Measurements from ENCODE around the gene RRAS2. TPM values are rescaled to one million over a fixed set of nuclear protein-coding genes. Genes with fewer than 3 reads are reported as not detected.
A peak's percentile ranks its signal among the peaks of the same experiment; 100 is the strongest.

RRAS2 gene
- total and polyA plus RNA-seq, 10 of the 15 experiments (the other 5 are each of a cell fraction or from before 2014, with no cell fraction given), result 26.9 to 72.4 (median 45.4) TPM

DNA sequence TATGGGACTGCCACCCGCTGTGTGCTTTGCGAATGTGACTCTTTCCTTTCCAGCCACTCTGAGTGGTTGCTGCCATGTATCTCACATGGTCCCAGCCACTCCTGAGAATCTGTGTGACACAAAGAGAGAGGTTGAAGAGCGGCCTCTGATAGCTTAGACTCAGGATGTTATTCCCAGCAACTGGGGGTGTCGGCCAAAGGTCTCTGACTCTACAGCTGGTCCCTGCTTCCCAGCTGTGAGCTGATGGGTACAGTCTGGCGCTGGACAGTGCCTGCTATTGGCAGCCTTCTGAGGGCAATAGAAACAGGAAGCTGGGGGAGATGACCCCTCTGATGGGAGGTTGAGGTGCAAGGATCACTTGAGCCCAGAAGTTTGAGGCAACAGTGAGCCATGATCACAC is 105.1 kb downstream of the RRAS2 start:
- no TSS peak for BruUV-seq (replicated peaks)
- POLR2A ChIA-PET, result interaction anchor here (1.2 kb wide), 1 partner anchor 202 kb away, joined by 3 read pairs; no protein-coding TSS in a partner anchor

DNA sequence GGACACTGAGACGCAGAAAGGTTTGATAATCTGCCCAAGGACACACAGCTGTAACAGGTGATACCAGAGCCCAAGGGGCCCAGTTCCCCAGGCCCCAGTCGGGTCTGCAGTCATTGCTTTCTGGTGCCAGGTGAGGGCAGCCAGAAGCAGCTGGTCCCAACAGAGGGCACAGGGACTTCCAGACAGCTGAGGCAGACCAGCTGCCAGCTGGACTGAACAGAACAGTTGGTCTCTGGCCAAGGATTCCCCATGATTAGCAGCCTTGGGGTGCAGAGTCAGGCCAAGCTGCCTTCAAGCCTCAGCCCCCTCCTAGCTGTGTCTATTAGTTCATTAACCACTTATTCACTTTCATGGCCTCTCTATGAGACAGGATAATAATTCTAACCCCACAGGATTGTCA is 105.6 kb downstream of the RRAS2 start:
- Histone ChIP-seq H3K4me2 (ENCODE audit: control insufficient read depth, insufficient read depth) (no peak overlapping the region), H2AFZ (ENCODE audit: control insufficient read depth, low read depth, low read length) (no peak overlapping the region), H3K4me1 (ENCODE audit: control insufficient read depth, insufficient read depth, low read length) (no peaks in the 10 kb centered on the region; the same call in 1 of the 2 replicates), H3K4me3 (no peak overlapping the region), H3K36me3 (ENCODE audit: control insufficient read depth in 2 of 2, insufficient read depth in 2 of 2, low read length in 1 of 2) (no peaks in the 10 kb centered on the region), H3K79me2 (ENCODE audit: control insufficient read depth, insufficient read depth, low read length) (no peaks in the 10 kb centered on the region), H3K27ac (ENCODE audit: control insufficient read depth, insufficient read depth) (no peak overlapping the region), H3K9ac (ENCODE audit: control insufficient read depth, insufficient read depth, low read length) (no peak overlapping the region), H3K9me3 (replicated peaks; ENCODE audit: control insufficient read depth, insufficient read depth, low read length) (no peaks in the 10 kb centered on the region), H4K20me1 (ENCODE audit: control insufficient read depth, insufficient read depth) (no peaks in the 10 kb centered on the region), H3K27me3 (replicated peaks in 1 of 2; ENCODE audit: control insufficient read depth in 2 of 2, insufficient read depth in 2 of 2, low read length in 1 of 2) (no peaks in the 10 kb centered on the region)
- FAIRE-seq (no peak), ATAC-seq (peak; percentile 33), DNase-seq (ENCODE audit: low read depth, low spot score) (no peak)
- in situ Hi-C loops (cut with MboI) (no loop called here), intact Hi-C loops (cut with micrococcal nuclease; ENCODE audit: unreplicated experiment) (no loop called here)
- CTCF ChIA-PET, result interaction anchor here (0.5 to 5.2 kb wide), 8 partner anchors 47 to 503 kb away, joined by 3 to 45 read pairs (median 5); no protein-coding TSS in a partner anchor
- BruUV-seq (replicated peaks), result no TSS peak
- 46% methylated on average over 2 of the region's 2 CpGs for WGBS (ENCODE audit: insufficient coverage, insufficient replicate concordance, low lambda C conversion rate, missing lambda C conversion rate)
- SMC1A ChIA-PET (ENCODE audit: uncharacterized antibody, unreplicated experiment), result interaction anchor here (0.8 to 2.1 kb wide), 7 partner anchors 31 to 299 kb away, joined by 3 to 14 read pairs (median 3); no protein-coding TSS in a partner anchor
- POLR2A ChIA-PET, result interaction anchor here (1.2 kb wide), 1 partner anchor 202 kb away, joined by 3 read pairs; no protein-coding TSS in a partner anchor
- RAD21 ChIA-PET (ENCODE audit: unreplicated experiment), result interaction anchor here (0.7 to 1.3 kb wide), 5 partner anchors 47 to 202 kb away, joined by 3 to 8 read pairs (median 3); no protein-coding TSS in a partner anchor
- TF ChIP-seq, protein P1, sequence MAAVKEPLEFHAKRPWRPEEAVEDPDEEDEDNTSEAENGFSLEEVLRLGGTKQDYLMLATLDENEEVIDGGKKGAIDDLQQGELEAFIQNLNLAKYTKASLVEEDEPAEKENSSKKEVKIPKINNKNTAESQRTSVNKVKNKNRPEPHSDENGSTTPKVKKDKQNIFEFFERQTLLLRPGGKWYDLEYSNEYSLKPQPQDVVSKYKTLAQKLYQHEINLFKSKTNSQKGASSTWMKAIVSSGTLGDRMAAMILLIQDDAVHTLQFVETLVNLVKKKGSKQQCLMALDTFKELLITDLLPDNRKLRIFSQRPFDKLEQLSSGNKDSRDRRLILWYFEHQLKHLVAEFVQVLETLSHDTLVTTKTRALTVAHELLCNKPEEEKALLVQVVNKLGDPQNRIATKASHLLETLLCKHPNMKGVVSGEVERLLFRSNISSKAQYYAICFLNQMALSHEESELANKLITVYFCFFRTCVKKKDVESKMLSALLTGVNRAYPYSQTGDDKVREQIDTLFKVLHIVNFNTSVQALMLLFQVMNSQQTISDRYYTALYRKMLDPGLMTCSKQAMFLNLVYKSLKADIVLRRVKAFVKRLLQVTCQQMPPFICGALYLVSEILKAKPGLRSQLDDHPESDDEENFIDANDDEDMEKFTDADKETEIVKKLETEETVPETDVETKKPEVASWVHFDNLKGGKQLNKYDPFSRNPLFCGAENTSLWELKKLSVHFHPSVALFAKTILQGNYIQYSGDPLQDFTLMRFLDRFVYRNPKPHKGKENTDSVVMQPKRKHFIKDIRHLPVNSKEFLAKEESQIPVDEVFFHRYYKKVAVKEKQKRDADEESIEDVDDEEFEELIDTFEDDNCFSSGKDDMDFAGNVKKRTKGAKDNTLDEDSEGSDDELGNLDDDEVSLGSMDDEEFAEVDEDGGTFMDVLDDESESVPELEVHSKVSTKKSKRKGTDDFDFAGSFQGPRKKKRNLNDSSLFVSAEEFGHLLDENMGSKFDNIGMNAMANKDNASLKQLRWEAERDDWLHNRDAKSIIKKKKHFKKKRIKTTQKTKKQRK (IDR thresholded peaks at IDR 0.05; ENCODE audit: low read depth, low read length), result no peak
- TF ChIP-seq JUNB (IDR thresholded peaks at IDR 0.05), result no peak
- TF ChIP-seq RAD21 (IDR thresholded peaks at IDR 0.05; ENCODE audit: insufficient read depth, low read depth, low read length), result 0 out of 2 replicates have a peak, but pooled peaks have one; percentile 9
- TF ChIP-seq, protein P2, sequence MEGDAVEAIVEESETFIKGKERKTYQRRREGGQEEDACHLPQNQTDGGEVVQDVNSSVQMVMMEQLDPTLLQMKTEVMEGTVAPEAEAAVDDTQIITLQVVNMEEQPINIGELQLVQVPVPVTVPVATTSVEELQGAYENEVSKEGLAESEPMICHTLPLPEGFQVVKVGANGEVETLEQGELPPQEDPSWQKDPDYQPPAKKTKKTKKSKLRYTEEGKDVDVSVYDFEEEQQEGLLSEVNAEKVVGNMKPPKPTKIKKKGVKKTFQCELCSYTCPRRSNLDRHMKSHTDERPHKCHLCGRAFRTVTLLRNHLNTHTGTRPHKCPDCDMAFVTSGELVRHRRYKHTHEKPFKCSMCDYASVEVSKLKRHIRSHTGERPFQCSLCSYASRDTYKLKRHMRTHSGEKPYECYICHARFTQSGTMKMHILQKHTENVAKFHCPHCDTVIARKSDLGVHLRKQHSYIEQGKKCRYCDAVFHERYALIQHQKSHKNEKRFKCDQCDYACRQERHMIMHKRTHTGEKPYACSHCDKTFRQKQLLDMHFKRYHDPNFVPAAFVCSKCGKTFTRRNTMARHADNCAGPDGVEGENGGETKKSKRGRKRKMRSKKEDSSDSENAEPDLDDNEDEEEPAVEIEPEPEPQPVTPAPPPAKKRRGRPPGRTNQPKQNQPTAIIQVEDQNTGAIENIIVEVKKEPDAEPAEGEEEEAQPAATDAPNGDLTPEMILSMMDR (IDR thresholded peaks at IDR 0.05 in 2 of 3, conservative IDR thresholded peaks at IDR 0.05 in 1 of 3; ENCODE audit: control insufficient read depth in 2 of 3, extremely low read depth in 1 of 3, insufficient read depth in 1 of 3, low read depth in 3 of 3, low read length in 3 of 3), result peak in 1 of 3 experiments; percentile 21; a peak in 2 of 6 replicates

More for the DNA sequence above, 105.1 kb downstream of the RRAS2 start:
- Histone ChIP-seq H3K27me3 (replicated peaks in 1 of 2; ENCODE audit: control insufficient read depth in 2 of 2, insufficient read depth in 2 of 2, low read length in 1 of 2) (no peaks in the 10 kb centered on the region), H3K36me3 (ENCODE audit: control insufficient read depth in 2 of 2, insufficient read depth in 2 of 2, low read length in 1 of 2) (no peaks in the 10 kb centered on the region), H3K27ac (ENCODE audit: control insufficient read depth, insufficient read depth) (no peak overlapping the region), H3K4me1 (ENCODE audit: control insufficient read depth, insufficient read depth, low read length) (no peaks in the 10 kb centered on the region), H4K20me1 (ENCODE audit: control insufficient read depth, insufficient read depth) (no peaks in the 10 kb centered on the region), H3K4me3 (no peak overlapping the region), H2AFZ (ENCODE audit: control insufficient read depth, low read depth, low read length) (no peak overlapping the region), H3K4me2 (ENCODE audit: control insufficient read depth, insufficient read depth) (no peak overlapping the region), H3K9ac (ENCODE audit: control insufficient read depth, insufficient read depth, low read length) (no peak overlapping the region), H3K79me2 (ENCODE audit: control insufficient read depth, insufficient read depth, low read length) (no peaks in the 10 kb centered on the region), H3K9me3 (replicated peaks; ENCODE audit: control insufficient read depth, insufficient read depth, low read length) (no peaks in the 10 kb centered on the region)
- FAIRE-seq (no peak), DNase-seq (ENCODE audit: low read depth, low spot score) (no peak), ATAC-seq (no peak)
- TF ChIP-seq HCFC1 (IDR thresholded peaks at IDR 0.05; ENCODE audit: low read length) (no peak), NFIC (IDR thresholded peaks at IDR 0.05; ENCODE audit: low read depth, low read length) (no peak), SMAD5 (IDR thresholded peaks at IDR 0.05; ENCODE audit: low read depth) (no peak)
- RAD21 ChIA-PET (ENCODE audit: unreplicated experiment), result interaction anchor here (0.7 to 1.1 kb wide), 4 partner anchors 47 to 201 kb away, joined by 3 to 8 read pairs (median 3); no protein-coding TSS in a partner anchor
- in situ Hi-C loops (cut with MboI), result no loop called here
- SMC1A ChIA-PET (ENCODE audit: uncharacterized antibody, unreplicated experiment), result interaction anchor here (0.9 to 2.1 kb wide), 6 partner anchors 31 to 201 kb away, joined by 3 to 14 read pairs (median 4); no protein-coding TSS in a partner anchor
- intact Hi-C loops (cut with micrococcal nuclease; ENCODE audit: unreplicated experiment), result no loop called here
- 38% methylated on average over 5 of the region's 5 CpGs for WGBS (ENCODE audit: insufficient coverage, insufficient replicate concordance, low lambda C conversion rate, missing lambda C conversion rate)
- CTCF ChIA-PET, result interaction anchor here (0.8 to 5.2 kb wide), 6 partner anchors 46 to 481 kb away, joined by 3 to 45 read pairs (median 8); no protein-coding TSS in a partner anchor
